H1 (cell line): ENCODE results near the gene SPATA6L.

Experiments used
- EZH2 ChIP-seq: fragments of 200-600 bp; sonication (generic); IDR thresholded peaks from 2 replicates; pipeline ENCODE4 v1.7.1; 2012; ENCODE audit warnings: low read depth, mild to moderate bottlenecking, moderate library complexity, low read length, inconsistent platforms; ENCODE audit not compliant: severe bottlenecking
- HDAC6 ChIP-seq: IDR thresholded peaks from one replicate; pipeline ENCODE4 v1.7.1; 2012; ENCODE audit warnings: low read depth, mild to moderate bottlenecking, inconsistent platforms, low read length, moderate library complexity
- JUND ChIP-seq: IDR thresholded peaks from 2 replicates; pipeline ENCODE4 v1.6.1; 2011; ENCODE audit warnings: mild to moderate bottlenecking, improper control_type of control experiment, low read length
- PHF8 ChIP-seq: fragments of 200-600 bp; sonication (generic); conservative IDR thresholded peaks from 2 replicates; pipeline ENCODE4 v1.7.1; 2012; ENCODE audit warnings: low read depth, mild to moderate bottlenecking, inconsistent platforms, low read length, moderate library complexity
- RFX5 ChIP-seq: IDR thresholded peaks from 2 replicates; pipeline ENCODE4 v1.6.1; 2011; ENCODE audit warnings: low read depth, low read length, improper control_type of control experiment, borderline replicate concordance
- SIN3A ChIP-seq, 2 experiments: IDR thresholded peaks in 1 of 2; conservative IDR thresholded peaks in 1 of 2; 2 replicates each; pipeline ENCODE4 v1.6.1; 2011 to 2012; ENCODE audit warnings: low read length in 2 of 2, improper control_type of control experiment in 1 of 2, low read depth in 1 of 2, mild to moderate bottlenecking in 1 of 2
- SIX5 ChIP-seq: IDR thresholded peaks from 2 replicates; pipeline ENCODE4 v1.6.1; 2011; ENCODE audit warnings: mild to moderate bottlenecking, low read depth, low read length
- SP2 ChIP-seq: IDR thresholded peaks from 2 replicates; pipeline ENCODE4 v1.6.1; 2012; ENCODE audit warnings: mild to moderate bottlenecking, low read length, inconsistent platforms
- SRF ChIP-seq: IDR thresholded peaks from 2 replicates; pipeline ENCODE4 v1.6.1; 2011; ENCODE audit warnings: mild to moderate bottlenecking, low read depth, low read length, moderate library complexity
- TF ChIP-seq, protein P1 (sequence below), 3 experiments: IDR thresholded peaks; 1 replicate in 2 of 3; 2 replicates in 1 of 3; pipeline versions ENCODE4 v1.5.1 to v1.6.1; 2011; ENCODE audit warnings: low read length in 3 of 3, mild to moderate bottlenecking in 3 of 3, inconsistent platforms in 2 of 3, low read depth in 1 of 3, moderate library complexity in 1 of 3; ENCODE audit not compliant: insufficient read depth in 1 of 3; ENCODE audit errors: control extremely low read depth in 1 of 3
- TF ChIP-seq, protein P2 (sequence below): IDR thresholded peaks from 2 replicates; pipeline ENCODE4 v1.6.1; 2012; ENCODE audit warnings: inconsistent platforms

DNA sequence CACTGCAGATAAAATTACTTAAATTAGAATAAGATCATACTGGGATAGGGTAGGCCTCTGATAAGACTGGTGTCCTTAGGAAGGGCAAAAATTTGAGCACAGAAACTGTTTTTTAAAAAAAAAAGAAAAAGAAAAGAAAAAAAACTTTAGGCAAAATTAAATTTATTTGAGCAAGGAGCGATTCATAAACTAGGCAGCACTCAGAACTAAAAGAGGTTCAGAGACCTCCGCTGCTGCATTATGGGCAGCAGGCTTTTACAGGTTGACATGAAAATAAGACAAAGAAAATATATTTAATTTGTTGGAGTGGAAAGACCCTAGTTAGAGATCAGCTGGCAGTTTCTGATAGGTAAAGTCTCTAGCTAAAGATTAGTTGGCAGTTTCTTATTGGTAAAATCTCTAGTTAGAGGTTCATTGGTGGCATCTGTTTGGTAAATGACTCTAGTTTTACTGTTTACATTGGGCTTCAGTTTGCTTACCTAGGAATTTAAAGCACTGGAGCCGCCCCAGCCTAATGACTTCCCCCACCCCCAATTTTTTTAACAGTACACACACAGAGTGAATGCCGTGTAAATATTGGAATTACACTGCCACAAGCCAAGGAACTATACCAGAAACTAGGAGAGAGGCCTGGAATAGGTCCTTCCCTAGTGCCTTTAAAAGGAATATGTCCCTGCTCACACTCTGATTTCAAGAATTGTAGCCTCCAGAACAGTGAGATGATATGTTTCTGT, 8.7 kb downstream of the SPATA6L start:
- TF ChIP-seq, protein P1, sequence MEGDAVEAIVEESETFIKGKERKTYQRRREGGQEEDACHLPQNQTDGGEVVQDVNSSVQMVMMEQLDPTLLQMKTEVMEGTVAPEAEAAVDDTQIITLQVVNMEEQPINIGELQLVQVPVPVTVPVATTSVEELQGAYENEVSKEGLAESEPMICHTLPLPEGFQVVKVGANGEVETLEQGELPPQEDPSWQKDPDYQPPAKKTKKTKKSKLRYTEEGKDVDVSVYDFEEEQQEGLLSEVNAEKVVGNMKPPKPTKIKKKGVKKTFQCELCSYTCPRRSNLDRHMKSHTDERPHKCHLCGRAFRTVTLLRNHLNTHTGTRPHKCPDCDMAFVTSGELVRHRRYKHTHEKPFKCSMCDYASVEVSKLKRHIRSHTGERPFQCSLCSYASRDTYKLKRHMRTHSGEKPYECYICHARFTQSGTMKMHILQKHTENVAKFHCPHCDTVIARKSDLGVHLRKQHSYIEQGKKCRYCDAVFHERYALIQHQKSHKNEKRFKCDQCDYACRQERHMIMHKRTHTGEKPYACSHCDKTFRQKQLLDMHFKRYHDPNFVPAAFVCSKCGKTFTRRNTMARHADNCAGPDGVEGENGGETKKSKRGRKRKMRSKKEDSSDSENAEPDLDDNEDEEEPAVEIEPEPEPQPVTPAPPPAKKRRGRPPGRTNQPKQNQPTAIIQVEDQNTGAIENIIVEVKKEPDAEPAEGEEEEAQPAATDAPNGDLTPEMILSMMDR (IDR thresholded peaks at IDR 0.05; ENCODE audit: control extremely low read depth in 1 of 3, insufficient read depth in 1 of 3, low read depth in 1 of 3, low read length in 3 of 3) = no peak
- TF ChIP-seq JUND (no peak), SIX5 (no peak), SRF (no peak), SP2 (no peak), RFX5 (no peak), SIN3A (conservative IDR thresholded peaks at IDR 0.05 in 1 of 2, IDR thresholded peaks at IDR 0.05 in 1 of 2; ENCODE audit: low read depth in 1 of 2, low read length in 2 of 2) (no peak), PHF8 (no peak), EZH2 (no peak), HDAC6 (no peak)
- TF ChIP-seq, protein P2, sequence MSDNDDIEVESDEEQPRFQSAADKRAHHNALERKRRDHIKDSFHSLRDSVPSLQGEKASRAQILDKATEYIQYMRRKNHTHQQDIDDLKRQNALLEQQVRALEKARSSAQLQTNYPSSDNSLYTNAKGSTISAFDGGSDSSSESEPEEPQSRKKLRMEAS = no peak
